ENCODE data around the gene LSP1. TPM values are rescaled to one million over a fixed set of nuclear protein-coding genes. Genes with fewer than 3 reads are reported as not detected.

LSP1 gene
- total and polyA plus RNA-seq, 2 donors from 2014 or later: 8.4 to 26.1 TPM

DNA sequence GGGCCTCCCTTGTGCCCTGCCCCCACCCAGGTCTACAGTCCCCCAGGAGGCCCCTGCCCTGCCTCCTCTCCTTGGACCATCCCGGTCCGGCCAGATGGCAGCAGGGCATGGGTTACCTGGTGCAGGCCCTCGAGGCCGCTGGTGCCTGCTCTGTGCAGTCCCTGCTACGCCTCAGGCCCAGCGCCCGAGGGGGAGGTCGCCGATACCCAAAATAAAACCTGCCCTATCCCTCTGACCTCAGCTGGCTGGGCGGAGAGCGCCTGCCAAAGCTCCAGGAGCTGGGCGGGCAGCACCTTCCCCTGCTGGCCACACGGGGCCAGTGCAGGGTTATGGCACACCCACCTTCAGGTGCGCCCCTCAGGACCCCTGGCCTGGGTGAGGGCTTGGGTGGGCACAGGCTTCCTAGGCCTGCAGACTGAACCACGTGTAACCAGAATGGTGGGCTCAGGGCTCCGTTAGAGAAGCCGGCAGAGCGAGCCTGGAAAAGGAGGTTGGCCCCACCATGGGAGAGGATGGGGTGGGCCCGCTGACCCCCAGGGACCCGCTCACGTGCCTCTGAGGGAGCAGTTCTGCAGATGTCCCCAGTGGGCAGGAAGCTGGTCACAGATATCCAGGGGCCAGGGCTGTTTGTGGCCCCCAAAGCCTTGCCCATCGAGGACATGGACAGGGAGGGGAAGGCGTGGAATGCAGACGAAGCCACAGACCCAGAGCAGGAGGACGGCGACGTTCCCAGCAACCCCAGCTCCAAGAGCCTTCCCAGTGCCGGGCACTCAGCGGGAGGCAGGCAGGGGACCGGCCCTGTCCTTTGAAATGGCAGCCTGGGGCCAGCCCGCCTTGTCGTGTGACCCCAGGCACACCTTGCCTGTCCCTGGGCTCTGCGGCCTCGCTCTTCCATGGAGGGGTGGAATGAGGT lies 64.9 kb downstream of the LSP1 start:
- Histone ChIP-seq H3K27ac (ENCODE audit: low read depth in 2 of 2, low read length in 2 of 2) (no peak overlapping the region), H3K9ac (ENCODE audit: low read length in 3 of 3) (no peak overlapping the region), H3K9me3 (ENCODE audit: control insufficient read depth in 2 of 3, insufficient read depth in 1 of 3, low read length in 3 of 3) (no peaks in the 10 kb centered on the region), H3K4me1 (ENCODE audit: control insufficient read depth in 2 of 3, insufficient read depth in 2 of 3, low read depth in 1 of 3, low read length in 3 of 3) (no peaks in the 10 kb centered on the region), H3K4me3 (ENCODE audit: low read length in 3 of 3) (no peak overlapping the region), H3K36me3 (ENCODE audit: control insufficient read depth in 2 of 3, insufficient read depth in 3 of 3, low read length in 3 of 3) (no peaks in the 10 kb centered on the region), H3K27me3 (ENCODE audit: control insufficient read depth, insufficient read depth, low read length) (no peaks in the 10 kb centered on the region)
- intact Hi-C loops (cut with DNase I): no loop called here
- FAIRE-seq (no peak), DNase-seq (peak in 1 of 5 donors; percentile 34)
- TF ChIP-seq, protein P1, sequence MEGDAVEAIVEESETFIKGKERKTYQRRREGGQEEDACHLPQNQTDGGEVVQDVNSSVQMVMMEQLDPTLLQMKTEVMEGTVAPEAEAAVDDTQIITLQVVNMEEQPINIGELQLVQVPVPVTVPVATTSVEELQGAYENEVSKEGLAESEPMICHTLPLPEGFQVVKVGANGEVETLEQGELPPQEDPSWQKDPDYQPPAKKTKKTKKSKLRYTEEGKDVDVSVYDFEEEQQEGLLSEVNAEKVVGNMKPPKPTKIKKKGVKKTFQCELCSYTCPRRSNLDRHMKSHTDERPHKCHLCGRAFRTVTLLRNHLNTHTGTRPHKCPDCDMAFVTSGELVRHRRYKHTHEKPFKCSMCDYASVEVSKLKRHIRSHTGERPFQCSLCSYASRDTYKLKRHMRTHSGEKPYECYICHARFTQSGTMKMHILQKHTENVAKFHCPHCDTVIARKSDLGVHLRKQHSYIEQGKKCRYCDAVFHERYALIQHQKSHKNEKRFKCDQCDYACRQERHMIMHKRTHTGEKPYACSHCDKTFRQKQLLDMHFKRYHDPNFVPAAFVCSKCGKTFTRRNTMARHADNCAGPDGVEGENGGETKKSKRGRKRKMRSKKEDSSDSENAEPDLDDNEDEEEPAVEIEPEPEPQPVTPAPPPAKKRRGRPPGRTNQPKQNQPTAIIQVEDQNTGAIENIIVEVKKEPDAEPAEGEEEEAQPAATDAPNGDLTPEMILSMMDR (IDR thresholded peaks at IDR 0.05; ENCODE audit: borderline replicate concordance, extremely low read depth, insufficient read depth): peak; percentile 24

DNA sequence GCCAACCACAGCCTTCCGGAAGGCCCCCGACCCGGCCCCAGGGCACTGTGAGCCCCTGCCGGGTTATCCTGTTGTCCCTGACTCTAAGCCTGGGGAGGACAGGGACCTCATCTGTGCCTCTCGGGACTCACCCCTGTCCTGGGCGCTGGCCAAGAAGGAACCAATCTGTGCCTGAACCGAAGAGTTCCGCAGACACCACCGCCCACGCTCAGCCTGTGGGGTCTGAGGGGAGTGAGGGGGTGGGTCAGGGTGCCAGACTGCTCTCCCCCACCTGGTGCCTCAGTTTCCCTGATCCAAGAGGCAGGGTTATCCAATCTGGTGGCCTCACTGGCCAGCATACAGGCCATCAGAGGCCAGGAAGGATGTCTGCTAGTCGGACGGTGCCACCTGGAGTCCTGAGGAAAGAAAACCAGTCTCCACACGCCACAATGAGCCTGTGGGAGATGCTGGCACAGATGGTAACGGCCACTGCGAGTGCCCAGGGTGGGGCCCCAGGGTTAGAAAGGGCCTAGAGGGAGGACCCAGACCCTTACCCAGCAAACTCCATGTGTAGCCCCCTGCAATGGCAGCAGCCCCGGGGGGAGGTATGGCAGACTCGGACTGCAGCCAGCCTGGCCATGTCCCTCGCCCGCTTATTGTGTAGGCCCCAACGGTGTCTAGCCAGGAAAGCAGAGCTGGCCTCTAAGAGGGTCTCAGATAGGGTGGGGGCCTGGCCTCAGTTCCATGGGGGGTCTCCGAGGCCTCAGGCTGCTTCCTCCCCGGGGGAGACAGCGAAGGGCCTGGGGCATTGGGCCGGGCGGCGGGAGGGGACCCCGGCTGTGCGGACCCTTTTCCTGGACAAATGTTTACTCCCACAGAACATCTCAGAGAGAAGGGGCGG lies 65.8 kb downstream of the LSP1 start:
- H3K9ac ChIP-seq (ENCODE audit: low read length in 3 of 3): no peak overlapping the region
- no peaks in the 10 kb centered on the region for H3K9me3 ChIP-seq (ENCODE audit: control insufficient read depth in 2 of 3, insufficient read depth in 1 of 3, low read length in 3 of 3)
- intact Hi-C loops (cut with DNase I): no loop called here
- H3K36me3 ChIP-seq (ENCODE audit: control insufficient read depth in 2 of 3, insufficient read depth in 3 of 3, low read length in 3 of 3): no peaks in the 10 kb centered on the region
- FAIRE-seq (no peak), DNase-seq (peak in 1 of 5 donors; percentile 36)
- no peak overlapping the region for H3K27ac ChIP-seq (ENCODE audit: low read depth in 2 of 2, low read length in 2 of 2)
- H3K27me3 ChIP-seq (ENCODE audit: control insufficient read depth, insufficient read depth, low read length): no peaks in the 10 kb centered on the region
- H3K4me3 ChIP-seq (ENCODE audit: low read length in 3 of 3): no peak overlapping the region
- TF ChIP-seq, protein P1 (IDR thresholded peaks at IDR 0.05; ENCODE audit: borderline replicate concordance, extremely low read depth, insufficient read depth): no peak
- H3K4me1 ChIP-seq (ENCODE audit: control insufficient read depth in 2 of 3, insufficient read depth in 2 of 3, low read depth in 1 of 3, low read length in 3 of 3): no peaks in the 10 kb centered on the region

DNA sequence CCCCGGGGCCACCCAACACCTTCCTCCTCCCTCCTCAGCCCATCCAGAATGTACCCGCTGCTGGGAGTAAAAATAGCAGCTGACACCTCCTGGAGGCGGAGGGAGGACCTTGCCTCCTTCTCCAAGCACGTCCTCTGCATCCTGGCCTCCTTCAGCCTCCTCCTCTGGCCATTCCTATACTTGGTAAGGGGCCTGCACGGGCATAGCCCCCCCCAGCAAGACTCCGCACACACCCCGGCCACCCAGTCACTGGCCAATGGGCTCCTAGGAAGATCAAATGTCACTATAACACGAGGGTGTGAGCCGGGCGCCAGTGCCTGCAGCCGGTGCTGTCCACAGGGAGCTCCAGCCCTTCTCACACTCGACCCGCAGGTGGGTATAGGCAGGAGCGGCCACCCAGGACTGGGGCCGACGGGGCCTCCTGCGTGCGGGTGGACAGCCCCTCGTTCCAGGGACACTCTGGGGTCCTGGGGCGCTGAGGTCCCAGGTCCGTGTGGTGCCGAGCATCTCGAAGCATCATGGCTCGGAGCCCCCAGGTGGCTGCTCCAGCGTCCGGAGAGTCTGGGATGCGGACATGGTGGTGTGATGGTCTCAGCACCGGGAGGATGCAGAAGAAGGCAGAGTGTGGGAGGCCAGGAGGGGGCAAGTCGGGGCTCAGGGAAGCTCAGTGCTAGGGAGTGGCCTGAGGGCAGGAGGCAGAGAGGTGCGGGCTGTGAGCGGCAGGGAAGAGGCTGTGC lies 66.7 kb downstream of the LSP1 start, which contains the start of gene TNNT3:
Gene TNNT3 (plus strand): TSS at position 313 of the 737 bp plus-strand sequence. CDS start 3,172 bp downstream, outside the sequence.
- DNase-seq: peak in 1 of 5 donors; percentile 56

More for the DNA sequence above, 66.7 kb downstream of the LSP1 start, which contains the start of gene TNNT3:
- no peak for FAIRE-seq
- H3K9me3 ChIP-seq (ENCODE audit: control insufficient read depth in 2 of 3, insufficient read depth in 1 of 3, low read length in 3 of 3): no peaks in the 10 kb centered on the region
- intact Hi-C loops (cut with DNase I): no loop called here
- TF ChIP-seq, protein P1 (IDR thresholded peaks at IDR 0.05; ENCODE audit: borderline replicate concordance, extremely low read depth, insufficient read depth): no peak
- H3K9ac ChIP-seq (ENCODE audit: low read length in 3 of 3): no peak within 1 kb of the TSS
- no peaks in the 10 kb centered on the region for H3K4me1 ChIP-seq (ENCODE audit: control insufficient read depth in 2 of 3, insufficient read depth in 2 of 3, low read depth in 1 of 3, low read length in 3 of 3)
- no peaks in the 10 kb centered on the region for H3K36me3 ChIP-seq (ENCODE audit: control insufficient read depth in 2 of 3, insufficient read depth in 3 of 3, low read length in 3 of 3)
- H3K27me3 ChIP-seq (ENCODE audit: control insufficient read depth, insufficient read depth, low read length): no peaks in the 10 kb centered on the region
- no peak within 1 kb of the TSS for H3K4me3 ChIP-seq (ENCODE audit: low read length in 3 of 3)
- no peak within 1 kb of the TSS for H3K27ac ChIP-seq (ENCODE audit: low read depth in 2 of 2, low read length in 2 of 2)
